ENCODE results near the gene ZNF593. TPM values are rescaled to one million over a fixed set of nuclear protein-coding genes. Genes with fewer than 3 reads are reported as not detected.

ZNF593 gene
- polyA plus RNA-seq, 3 donors = 58.4 to 94.6 (median 80.4) TPM

DNA sequence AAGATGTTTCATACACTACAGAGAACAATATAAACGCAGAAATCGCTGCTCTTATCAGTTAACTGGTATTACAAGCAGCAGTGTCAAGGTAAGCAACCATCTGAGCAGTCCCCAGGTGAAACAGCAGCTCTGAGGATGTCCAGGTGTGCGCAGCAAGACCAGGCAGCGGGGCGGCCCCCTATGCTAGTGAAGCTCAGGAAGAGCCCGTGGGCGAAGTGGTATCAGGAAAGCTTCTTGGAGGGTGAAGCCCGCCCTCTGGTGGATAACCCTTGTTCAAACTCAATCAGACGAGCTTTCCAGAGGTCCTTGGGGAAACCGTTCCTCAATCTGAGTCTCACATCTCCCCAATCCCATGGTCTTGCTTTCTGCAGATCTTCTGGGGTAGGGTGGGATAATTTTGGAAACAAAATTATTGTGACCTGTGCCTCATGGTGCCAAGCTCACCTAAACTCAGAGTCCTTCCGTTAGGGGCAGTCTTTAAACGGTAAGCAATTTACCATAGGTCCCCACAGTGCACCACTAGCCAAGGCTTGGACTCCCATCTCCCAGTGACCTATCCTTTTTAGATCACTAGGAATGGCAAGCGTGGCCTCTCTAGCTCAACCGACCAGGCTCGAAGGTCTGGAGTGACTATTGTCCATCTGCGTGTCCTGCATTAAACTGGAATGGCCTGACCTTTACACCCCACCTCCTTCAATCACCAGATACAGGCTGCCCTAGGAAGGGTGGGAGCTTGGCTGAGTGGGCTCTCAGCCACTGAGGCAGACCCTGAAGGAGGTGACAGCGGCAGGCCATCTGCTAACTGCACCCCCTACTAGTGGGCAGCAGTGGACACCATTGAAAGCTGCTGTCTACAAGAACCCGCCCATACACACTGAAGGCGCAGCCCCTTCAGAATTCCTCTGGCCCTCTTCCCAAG lies 24.4 kb upstream of the ZNF593 start:
- WGBS, 3 donors = 25 to 28% (median 27%) methylated on average over 19 of the region's 19 CpGs

DNA sequence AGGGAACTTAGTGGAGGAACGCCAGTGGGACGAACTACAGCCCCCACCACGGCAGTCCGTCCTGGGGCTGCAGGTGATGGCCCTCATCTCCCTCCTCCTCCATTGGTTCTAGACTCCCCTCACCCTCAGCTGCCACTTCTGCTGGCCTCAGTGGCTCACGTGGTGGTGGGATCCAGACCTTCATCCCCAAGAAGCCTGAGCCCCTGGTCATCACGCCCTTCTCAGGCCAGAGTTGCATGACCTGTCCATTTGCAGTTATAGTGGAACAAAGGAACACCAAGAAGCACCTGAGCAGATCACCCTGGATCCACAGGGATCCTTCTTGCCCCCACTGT lies 23.8 kb upstream of the ZNF593 start:
- WGBS, 3 donors = 45 to 53% (median 52%) methylated on average over 6 of the region's 6 CpGs
- H3K27ac ChIP-seq (ENCODE audit: low read depth, low read length) = no peak overlapping the region

More for the DNA sequence above, 24.4 kb upstream of the ZNF593 start:
- no peak overlapping the region for H3K27ac ChIP-seq (ENCODE audit: low read depth, low read length)

DNA sequence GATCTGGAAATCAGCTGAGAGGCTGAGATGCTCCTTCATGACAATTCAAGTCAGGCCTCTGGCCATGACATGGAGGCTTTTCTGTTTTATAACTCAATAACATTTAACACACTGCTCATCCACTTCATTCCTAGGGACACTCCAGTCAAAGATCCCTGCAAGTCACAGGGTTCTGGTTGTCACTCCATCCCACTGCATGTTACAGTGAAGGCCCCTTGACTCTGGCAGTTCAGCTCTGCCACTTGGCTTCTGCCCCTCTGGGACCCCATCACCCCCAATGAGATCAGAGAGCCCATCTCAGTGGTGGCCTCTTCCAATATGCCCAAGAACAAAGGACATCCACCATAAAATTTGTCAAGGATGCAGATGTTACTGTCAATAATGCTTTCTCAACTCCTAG lies 20.8 kb upstream of the ZNF593 start:
- no peak overlapping the region for H3K27ac ChIP-seq (ENCODE audit: low read depth, low read length)

DNA sequence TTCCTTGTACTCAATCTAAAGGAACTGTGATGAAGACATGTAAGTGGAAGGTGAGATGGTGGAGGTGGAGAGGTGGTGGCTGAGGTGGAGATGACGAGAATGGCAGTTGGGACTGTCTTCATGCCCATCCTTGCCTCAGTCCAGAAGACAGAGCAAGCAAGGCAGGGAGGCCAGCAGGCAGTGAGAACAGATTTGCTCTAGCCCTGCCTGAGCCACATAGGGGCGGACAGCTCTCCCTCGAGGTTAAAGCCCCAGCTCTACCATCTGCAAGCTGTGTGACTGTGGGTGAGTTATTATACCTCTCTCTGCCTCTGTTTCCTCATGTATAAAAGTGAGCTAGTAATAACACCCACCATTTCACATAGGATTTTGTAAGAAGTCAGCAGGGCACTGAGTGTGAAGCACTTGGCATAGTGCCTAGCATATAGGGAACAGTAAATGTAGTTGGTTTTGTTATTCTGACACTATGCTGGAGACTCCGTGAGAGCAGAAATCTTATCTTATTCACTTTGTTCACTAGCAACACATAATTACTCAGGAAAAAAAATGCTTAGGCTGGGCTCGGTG lies 15.7 kb upstream of the ZNF593 start:
- WGBS, 3 donors = 59 to 64% (median 61%) methylated on average over 5 of the region's 5 CpGs
- no peak overlapping the region for H3K27ac ChIP-seq (ENCODE audit: low read depth, low read length)

DNA sequence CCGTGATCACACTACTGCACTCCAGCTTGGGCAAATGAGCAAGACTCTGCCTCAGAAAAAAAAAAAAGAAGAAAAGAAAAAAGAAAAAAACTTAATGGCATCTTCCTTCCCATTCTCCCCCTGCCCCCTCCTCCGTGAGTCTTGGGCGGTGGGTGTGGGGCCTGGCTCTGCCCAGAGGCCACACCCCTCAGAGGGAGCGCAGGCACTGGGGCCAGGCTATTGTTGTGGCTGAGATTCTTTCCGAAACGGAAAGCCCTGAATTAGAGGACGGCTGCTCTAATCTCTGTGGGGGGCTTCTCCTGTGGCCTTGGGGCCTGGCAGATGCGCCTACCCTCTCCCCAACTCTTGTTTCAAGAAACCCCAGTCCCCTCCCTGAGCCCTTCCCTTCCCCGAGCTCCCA lies 15.0 kb upstream of the ZNF593 start:
- 38 to 63% (median 39%) methylated on average over 9 of the region's 9 CpGs for WGBS, 3 donors
- no peak overlapping the region for H3K27ac ChIP-seq (ENCODE audit: low read depth, low read length)

DNA sequence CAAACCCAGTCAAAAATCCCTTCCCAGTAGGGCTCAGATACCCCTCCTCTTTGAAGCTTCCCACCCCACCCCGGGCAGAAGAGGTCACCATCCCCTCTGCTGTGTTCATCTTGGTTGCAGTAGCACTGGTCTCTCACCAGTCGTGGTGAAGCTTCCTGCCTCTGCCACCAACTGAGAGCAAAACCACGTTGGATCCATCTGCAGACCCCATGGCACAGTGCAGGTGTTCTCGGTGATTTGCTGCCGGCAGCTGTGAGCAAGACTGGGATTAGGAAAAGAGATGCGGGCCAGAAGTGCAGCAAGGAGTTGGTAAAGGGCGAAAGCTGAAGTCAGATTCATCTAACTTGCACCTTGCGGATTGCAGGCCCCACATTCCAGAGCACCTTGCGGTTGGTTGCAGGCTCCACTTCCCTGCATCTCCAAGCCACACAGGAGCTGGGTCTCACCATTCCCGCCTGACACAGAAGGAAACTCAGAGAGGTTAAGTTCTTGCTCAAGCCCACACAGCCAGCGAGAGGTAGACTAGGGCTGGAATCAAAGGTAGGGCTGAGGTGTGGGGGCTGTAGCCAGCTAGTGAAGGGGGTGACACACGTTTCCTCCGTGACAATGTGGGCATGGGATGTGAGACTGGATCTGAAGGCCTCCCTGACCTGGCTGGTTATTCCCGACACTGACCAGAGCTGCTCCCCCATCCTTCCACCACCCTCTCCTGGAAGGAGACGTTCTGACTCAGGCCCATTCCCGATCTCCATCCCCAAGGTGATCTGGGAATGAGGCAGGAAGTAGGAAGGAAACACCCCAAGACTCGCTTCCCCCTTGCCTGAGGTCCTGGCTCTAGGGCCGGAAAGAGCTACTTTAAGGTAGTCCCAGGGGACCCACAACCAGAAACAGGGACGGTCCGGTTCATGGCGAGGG lies 14.1 kb upstream of the ZNF593 start:
- H3K27ac ChIP-seq (ENCODE audit: low read depth, low read length) = no peak overlapping the region
- WGBS, 3 donors = 51 to 65% (median 51%) methylated on average over 21 of the region's 21 CpGs

DNA sequence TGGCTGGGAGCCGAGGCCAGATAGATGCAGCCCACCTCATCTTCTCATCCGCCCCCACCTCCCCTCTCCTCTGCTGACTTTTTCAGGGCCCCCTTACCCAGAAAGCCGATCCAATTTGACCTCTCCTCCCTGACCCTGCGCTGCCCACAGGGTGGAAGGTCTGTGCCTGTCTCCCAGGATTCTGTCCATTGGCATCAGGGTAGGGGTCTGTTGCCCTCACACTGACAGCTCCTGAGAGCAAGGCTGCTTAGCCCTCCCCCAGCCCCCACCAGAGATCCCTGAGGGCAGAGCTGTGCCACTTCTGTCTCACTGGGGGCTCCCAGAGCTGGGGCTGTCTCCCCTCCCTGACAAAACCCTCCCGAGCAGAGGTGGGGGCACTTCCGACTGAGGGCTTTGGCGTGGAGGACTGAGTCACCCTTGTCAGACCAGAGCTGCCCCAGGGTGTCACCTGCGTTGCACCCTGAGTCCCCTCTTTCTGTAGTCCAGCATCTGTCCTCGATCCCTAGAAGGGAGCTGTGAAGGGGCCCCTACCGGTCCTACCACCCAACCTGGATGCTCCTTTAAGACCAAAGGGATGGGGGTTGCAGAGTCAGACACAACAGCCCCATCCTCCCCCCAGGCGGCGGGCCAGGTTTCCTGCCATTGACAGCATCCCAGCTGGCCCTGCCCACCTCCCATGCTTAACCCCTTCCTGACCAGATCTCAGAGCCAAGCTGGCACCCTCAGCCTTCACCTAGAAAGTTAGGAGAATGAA lies 13.2 kb upstream of the ZNF593 start:
- WGBS, 3 donors = 25 to 37% (median 26%) methylated on average over 12 of the region's 12 CpGs

DNA sequence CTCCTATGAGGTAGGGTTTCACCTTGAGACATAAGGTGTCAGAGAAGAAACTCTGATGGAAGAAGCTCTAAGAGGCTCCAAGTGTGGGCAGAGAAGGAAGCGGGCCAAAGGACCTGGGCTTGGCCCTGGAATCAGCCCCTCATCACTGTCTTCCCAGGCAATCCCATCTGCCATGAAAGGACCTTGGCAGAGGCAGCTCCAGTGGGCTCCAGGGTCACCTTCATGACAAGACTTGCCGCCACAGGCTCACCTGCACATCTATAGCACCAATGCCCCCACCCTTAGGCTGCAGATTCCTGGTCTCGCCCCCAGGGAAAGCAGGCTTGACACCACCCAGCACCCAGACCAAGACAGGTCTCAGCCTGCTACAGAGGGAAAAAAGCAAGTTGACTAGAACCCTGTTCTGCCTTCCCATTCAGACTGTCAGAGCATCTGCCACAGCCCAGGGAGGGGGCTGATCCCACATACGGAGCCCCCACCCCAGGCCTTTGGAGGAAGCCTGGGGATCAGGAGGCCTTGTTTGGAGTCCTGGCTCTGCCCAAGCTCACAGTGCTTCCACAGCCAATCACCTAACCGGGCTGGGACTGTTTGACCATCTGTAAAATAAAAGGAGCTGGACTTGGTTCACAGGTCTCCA lies 11.3 kb upstream of the ZNF593 start:
- 81 to 83% (median 83%) methylated on average over 5 of the region's 5 CpGs for WGBS, 3 donors
- H3K27ac ChIP-seq (ENCODE audit: low read depth, low read length) = no peak overlapping the region

More for the DNA sequence above, 13.2 kb upstream of the ZNF593 start:
- no peak overlapping the region for H3K27ac ChIP-seq (ENCODE audit: low read depth, low read length)

DNA sequence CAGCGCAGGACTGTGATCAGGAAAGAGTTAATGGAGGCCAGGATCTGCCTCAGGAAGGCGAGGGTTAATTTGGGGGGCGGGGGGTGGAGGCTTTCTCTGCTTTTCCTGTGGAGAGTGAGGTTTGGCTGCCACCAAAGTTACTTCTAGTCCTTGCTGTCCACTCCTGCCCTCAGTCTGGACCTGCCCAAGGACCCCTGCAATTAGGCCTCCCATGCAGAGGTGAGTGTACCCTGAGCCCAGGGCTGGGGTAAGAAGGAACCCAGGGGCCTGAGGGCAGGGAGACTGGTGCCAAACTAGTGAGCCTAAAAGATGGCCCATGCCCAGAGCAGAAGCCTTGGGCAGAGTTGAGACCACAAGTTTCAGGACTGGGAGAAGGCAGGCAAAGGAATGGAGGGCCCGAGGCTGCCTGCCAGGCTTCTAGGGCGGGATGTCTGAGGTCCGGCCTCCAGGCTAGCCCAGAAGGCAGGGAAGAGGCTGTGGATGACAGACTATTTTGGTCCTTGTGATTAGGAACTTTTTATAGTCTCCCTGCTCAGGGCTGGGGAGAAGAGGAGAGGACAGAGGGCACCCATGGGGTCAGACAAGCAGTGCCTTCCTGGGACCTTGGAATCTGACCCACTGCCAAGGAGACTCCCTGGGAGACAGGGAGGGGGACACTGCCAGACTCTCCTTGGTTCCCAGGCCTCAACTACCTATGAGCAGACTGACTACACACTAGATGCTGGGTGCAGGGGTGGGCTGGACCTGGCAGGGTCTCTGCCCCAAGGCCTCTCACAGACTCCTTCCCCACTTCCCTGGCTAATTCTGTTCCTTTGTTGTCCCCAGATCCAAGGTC lies 10.6 kb upstream of the ZNF593 start, which contains the start of gene FAM110D:
FAM110D (plus strand) TSS at position 172 of the 835 bp plus-strand sequence. CDS start 2,213 bp downstream, outside the sequence.
- WGBS, 3 donors = 37 to 49% (median 47%) methylated on average over 6 of the region's 6 CpGs
- peak within 1 kb of the TSS; percentile 17 for H3K27ac ChIP-seq (ENCODE audit: low read depth, low read length)

DNA sequence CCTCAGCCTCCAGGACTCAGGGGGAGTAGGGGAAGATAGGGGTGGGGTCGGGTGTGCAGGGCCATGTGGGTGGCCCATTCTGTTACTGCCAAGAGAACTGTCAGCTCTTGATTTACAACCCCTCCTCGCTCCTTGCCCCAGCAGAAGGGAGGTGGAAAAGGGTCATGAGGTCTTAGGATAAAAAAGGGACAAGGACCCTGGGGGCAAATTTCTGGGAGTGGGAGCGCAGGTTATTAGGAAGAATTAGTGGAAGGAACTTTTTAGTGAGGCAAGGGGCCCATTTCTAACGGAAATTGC lies 10.0 kb upstream of the ZNF593 start:
- no peak overlapping the region for H3K27ac ChIP-seq (ENCODE audit: low read depth, low read length)
- WGBS, 3 donors = 66 to 78% (median 72%) methylated on average over 4 of the region's 4 CpGs

DNA sequence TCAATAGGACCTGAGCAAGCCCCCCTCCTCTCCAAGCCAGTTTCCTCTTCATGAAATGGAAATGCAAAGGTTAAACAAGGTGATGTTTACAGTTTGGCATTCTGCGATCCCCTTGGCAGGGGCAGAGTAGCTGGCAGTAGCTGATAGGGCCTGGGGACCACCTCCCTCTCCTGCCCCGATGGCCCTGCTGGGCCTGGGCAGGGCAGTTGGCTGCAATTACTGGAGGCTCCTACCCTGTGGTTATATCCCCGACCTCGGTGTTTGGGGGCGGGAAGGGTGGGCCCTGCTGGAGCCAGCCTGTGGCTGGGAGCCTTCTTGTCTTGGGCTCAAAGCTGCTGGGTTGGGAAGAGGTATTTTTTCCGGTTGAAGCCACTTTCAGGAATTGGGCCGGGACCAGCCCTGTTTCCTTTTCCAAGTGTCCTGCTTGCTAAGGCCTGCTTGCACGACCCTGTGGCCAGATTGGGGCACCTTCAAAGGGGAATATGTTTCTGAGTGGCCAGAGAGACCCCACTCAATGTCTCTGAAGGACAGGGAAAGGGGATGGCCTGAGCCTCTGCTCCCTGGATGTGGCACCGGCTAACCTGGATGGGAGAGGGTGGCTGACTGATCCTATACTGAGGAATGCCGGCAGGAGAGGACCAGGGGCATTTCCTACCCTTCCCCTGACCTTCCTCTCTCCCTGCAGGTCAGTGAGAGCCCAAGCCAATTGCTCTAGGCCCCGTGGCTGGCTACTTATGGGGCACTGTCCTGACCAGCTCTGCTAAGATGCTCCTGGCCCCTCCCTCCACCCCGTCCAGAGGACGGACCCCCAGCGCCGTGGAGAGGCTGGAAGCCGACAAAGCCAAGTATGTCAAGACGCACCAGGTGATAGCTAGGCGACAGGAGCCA lies 8.9 kb upstream of the ZNF593 start:
- WGBS, 3 donors = 40 to 51% (median 49%) methylated on average over 18 of the region's 18 CpGs
- H3K27ac ChIP-seq (ENCODE audit: low read depth, low read length) = no peak overlapping the region

DNA sequence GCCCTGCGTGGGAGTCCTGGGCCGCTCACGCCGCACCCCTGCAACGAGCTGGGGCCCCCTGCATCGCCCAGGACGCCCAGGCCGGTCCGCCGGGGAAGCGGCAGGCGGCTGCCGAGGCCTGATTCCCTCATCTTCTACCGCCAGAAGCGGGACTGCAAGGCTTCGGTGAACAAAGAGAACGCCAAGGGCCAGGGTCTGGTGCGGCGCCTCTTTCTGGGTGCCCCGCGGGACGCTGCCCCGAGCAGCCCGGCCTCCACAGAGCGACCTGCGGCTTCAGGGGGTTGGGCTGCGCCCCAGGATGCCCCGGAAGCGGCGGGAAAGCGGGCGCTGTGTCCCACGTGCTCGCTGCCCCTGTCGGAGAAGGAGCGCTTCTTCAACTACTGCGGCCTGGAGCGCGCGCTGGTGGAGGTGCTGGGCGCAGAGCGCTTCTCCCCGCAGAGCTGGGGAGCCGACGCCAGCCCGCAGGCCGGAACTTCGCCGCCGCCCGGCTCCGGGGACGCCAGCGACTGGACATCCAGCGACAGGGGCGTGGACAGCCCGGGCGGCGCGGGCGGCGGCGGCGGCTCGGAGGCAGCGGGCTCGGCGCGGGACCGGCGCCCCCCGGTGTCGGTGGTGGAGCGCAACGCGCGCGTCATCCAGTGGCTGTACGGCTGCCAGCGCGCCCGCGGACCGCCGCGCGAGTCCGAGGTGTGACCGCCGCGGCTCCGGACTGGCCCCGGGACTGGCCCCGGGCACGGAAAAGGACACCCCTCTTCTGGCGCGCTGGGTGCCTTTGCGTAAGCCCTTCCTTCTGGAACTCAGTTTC lies 8.1 kb upstream of the ZNF593 start:
- no peak overlapping the region for H3K27ac ChIP-seq (ENCODE audit: low read depth, low read length)
- 1 to 3% (median 3%) methylated on average over 68 to 98 of the region's 98 CpGs for WGBS, 3 donors

DNA sequence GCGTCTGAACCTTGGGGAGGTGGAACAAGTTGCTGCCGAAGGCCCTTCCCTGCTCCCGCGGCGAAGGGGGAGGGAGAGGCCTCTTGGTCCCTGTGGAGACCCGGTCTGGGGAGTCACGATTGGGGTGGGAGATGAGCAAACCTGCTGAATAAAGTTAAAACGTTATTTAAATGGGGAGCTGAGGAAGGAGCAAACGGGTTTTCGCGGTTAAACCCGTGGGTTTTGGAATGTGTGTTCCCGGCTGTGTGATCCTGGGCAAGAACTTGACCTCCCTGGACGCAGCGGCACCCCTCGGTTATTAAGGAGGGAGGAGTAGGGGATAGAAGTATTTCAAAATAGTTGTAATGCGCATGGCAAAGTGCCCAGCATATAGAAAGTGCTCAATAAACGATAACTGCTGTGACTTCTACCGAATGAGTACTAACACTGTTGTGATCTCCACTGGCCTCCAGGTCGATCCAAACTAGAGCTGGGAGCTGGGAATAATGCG lies 7.4 kb upstream of the ZNF593 start:
- no peak overlapping the region for H3K27ac ChIP-seq (ENCODE audit: low read depth, low read length)
- WGBS, 3 donors = 28 to 30% (median 30%) methylated on average over 21 of the region's 21 CpGs

DNA sequence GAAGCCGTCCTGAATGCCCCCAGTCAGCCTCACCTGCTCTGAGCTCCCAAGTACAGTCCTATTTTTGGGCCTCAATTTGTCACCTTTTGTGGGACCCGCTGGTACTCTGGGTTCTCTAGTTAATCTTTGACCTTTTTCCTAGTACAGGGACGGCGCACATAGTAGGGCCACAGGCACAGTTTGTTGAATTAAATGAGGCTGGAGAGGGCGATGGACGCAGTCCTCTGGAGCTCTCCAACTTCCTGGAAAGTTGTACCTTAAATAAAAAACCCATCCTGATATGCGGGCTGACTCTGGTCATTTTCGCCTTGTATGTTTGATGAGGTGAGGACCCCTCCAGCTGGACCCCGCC lies 6.0 kb upstream of the ZNF593 start:
- 45 to 66% (median 64%) methylated on average over 9 of the region's 9 CpGs for WGBS, 3 donors
- H3K27ac ChIP-seq (ENCODE audit: low read depth, low read length) = no peak overlapping the region

DNA sequence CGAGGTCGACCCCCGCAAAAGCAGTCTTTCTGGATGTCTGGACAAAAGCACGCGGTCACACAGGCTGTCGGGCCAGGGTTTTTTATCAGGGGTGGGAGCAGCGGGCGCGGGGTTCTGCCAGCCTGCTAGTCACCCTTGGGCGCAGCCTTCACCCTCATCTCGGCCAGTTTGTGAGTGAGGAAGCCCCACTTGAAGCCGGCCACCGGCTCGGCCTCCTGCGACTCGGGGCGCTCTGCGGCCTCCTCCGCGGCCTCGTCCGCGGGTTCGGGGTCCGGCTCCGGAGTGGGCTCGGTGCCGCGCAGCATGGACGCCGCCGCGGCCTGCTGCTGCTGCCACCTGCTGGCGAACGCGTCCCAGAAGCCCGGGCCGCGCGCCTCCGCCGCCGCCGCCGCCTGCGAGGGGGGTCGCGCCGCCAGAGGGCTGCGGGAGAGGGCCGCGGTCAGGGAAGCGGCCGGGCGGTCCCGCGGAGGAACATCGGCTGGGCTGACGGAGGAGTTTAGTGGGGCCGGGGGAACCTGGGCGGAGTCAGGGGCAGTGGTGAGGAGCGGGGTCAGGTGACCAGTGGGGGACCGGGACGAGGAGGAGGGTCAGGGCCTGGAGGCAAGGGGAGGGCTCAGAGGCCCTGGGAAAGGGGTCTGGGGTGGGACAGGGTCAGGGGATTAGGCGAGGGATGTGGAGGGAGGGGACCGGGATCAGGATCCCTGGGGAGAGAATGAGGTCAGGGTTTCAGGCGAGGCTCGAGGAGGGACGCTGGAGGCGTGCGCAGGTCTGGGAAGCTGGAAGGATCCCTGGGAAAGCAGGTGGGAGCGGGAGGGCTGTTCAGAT lies 5.5 kb upstream of the ZNF593 start:
- 10 to 13% (median 11%) methylated on average over 56 to 72 of the region's 72 CpGs for WGBS, 3 donors
- H3K27ac ChIP-seq (ENCODE audit: low read depth, low read length) = no peak overlapping the region
